ENCODE data around the gene TLR7. TPM values are rescaled to one million over a fixed set of nuclear protein-coding genes. Genes with fewer than 3 reads are reported as not detected.

TLR7 gene
- total RNA-seq, 2 donors from 2014 or later, result 0.22 to 0.24 TPM

DNA sequence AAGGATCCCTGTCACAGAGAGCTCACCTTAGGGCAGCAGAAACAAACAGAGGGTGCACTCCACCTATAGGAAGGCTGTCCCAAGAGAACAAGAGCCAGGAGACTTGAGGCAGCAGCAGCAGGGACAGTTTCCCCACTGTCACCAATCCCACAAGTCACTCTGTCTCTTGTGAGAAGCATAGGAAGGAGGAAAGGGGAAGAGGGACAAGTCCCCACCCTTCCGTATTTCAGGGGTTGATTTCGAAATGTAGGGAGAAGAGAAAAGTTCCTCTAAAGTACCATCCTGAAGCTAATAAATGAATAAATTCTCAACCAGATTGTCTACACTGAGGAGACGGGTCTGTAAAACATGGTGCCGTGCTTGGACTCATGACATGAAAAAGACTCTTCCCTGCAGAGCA is 30.1 kb downstream of the TLR7 start:
- H3K4me1 ChIP-seq, result no peaks in the 10 kb centered on the region
- TF ChIP-seq, protein P1, sequence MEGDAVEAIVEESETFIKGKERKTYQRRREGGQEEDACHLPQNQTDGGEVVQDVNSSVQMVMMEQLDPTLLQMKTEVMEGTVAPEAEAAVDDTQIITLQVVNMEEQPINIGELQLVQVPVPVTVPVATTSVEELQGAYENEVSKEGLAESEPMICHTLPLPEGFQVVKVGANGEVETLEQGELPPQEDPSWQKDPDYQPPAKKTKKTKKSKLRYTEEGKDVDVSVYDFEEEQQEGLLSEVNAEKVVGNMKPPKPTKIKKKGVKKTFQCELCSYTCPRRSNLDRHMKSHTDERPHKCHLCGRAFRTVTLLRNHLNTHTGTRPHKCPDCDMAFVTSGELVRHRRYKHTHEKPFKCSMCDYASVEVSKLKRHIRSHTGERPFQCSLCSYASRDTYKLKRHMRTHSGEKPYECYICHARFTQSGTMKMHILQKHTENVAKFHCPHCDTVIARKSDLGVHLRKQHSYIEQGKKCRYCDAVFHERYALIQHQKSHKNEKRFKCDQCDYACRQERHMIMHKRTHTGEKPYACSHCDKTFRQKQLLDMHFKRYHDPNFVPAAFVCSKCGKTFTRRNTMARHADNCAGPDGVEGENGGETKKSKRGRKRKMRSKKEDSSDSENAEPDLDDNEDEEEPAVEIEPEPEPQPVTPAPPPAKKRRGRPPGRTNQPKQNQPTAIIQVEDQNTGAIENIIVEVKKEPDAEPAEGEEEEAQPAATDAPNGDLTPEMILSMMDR (IDR thresholded peaks at IDR 0.05), result no peak
- H3K9me3 ChIP-seq, result no peaks in the 10 kb centered on the region
- DNase-seq (ENCODE audit: low spot score), result no peak
- no peaks in the 10 kb centered on the region for H3K36me3 ChIP-seq
- no peak overlapping the region for H3K4me3 ChIP-seq
- H3K27me3 ChIP-seq, result no peaks in the 10 kb centered on the region
- no peak overlapping the region for H3K27ac ChIP-seq

GRCh38 chrX:12898073-12898472 is 31.2 kb downstream of the TLR7 start:
- TF ChIP-seq, protein P1 (IDR thresholded peaks at IDR 0.05), result no peak
- no peaks in the 10 kb centered on the region for H3K9me3 ChIP-seq
- no peak overlapping the region for H3K4me3 ChIP-seq
- no peaks in the 10 kb centered on the region for H3K4me1 ChIP-seq
- no peaks in the 10 kb centered on the region for H3K27me3 ChIP-seq
- DNase-seq (ENCODE audit: low spot score), result no peak
- H3K27ac ChIP-seq, result no peak overlapping the region
- H3K36me3 ChIP-seq, result no peaks in the 10 kb centered on the region

GRCh38 chrX:12899506-12899905 is 32.6 kb downstream of the TLR7 start:
- TF ChIP-seq, protein P1 (IDR thresholded peaks at IDR 0.05), result no peak
- no peaks in the 10 kb centered on the region for H3K27me3 ChIP-seq
- DNase-seq (ENCODE audit: low spot score), result no peak
- no peak overlapping the region for H3K27ac ChIP-seq
- no peaks in the 10 kb centered on the region for H3K9me3 ChIP-seq
- no peaks in the 10 kb centered on the region for H3K36me3 ChIP-seq
- H3K4me3 ChIP-seq, result no peak overlapping the region
- H3K4me1 ChIP-seq, result no peaks in the 10 kb centered on the region

GRCh38 chrX:12901486-12901885 is 34.6 kb downstream of the TLR7 start:
- DNase-seq (ENCODE audit: low spot score), result peak; percentile 59
- H3K36me3 ChIP-seq, result no peaks in the 10 kb centered on the region
- H3K4me1 ChIP-seq, result no peaks in the 10 kb centered on the region
- no peaks in the 10 kb centered on the region for H3K27me3 ChIP-seq
- no peak overlapping the region for H3K27ac ChIP-seq
- no peaks in the 10 kb centered on the region for H3K9me3 ChIP-seq
- TF ChIP-seq, protein P1 (IDR thresholded peaks at IDR 0.05), result peak; percentile 56 to 77
- H3K4me3 ChIP-seq, result no peak overlapping the region

DNA sequence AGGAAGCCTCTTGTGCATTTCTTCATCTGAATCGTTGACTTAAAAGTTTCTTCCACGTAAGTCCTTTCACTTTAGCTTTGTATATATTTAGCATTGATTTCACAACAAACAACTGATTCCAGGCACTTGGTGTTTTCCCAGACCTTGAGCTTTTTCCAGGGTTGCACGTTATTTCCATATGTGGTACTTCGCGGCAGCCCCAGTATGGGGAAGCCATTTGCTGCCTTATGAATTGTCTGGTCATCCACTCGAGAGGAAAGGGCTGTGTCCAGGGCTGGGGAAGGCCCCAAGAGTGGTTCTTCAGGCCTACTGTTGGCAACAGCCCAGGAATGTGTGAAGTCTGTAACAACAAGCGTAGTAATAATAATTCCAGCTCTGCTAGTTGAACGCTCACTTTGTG is 36.8 kb downstream of the TLR7 start:
- no peak overlapping the region for H3K27ac ChIP-seq
- DNase-seq (ENCODE audit: low spot score), result no peak
- no peaks in the 10 kb centered on the region for H3K4me1 ChIP-seq
- TF ChIP-seq, protein P1 (IDR thresholded peaks at IDR 0.05), result no peak
- no peaks in the 10 kb centered on the region for H3K36me3 ChIP-seq
- H3K4me3 ChIP-seq, result no peak overlapping the region
- H3K27me3 ChIP-seq, result no peaks in the 10 kb centered on the region
- H3K9me3 ChIP-seq, result no peaks in the 10 kb centered on the region

GRCh38 chrX:12906046-12906761 is 39.3 kb downstream of the TLR7 start, which contains the start of gene TLR8:
Gene TLR8, plus strand, starts transcription at chrX:12906620. Its CDS starts 87 bp downstream, at chrX:12906707.
- no peak within 1 kb of the TSS for H3K27ac ChIP-seq
- no peaks in the 10 kb centered on the region for H3K27me3 ChIP-seq
- H3K4me3 ChIP-seq, result no peak within 1 kb of the TSS
- no peaks in the 10 kb centered on the region for H3K4me1 ChIP-seq
- TF ChIP-seq, protein P1 (IDR thresholded peaks at IDR 0.05), result no peak
- H3K9me3 ChIP-seq, result no peaks in the 10 kb centered on the region
- no peaks in the 10 kb centered on the region for H3K36me3 ChIP-seq
- no peak for DNase-seq (ENCODE audit: low spot score)
